KG1 (cell line): ENCODE data around the gene CLIC5.

Source experiments
- DNase-seq: peaks from one replicate; lab custom pipeline; 2025; lab: John Stamatoyannopoulos, UW

CLIC5 gene

GRCh38 chr6:45892196-45892595 is 123.5 kb downstream of the CLIC5 start:
- DNase-seq = no peak

DNA sequence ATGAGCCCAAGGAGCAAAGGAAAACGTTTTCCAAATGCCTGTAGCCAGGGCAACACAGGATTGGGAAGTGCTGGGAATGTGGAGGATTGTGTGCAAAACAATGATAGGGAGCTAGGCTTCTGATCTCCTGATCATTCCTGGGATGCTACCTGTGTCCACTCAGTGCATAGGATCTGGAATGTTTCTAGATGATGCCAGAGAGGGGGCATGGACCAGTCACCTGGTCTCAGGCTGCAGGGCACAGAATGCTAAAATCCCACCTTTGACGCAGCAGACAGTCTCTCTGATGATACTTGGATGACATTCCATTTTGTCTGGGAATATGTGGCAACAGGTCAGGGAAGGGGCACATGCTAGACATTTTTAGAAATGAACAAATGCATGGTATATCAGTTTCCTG is 128.9 kb downstream of the CLIC5 start:
- DNase-seq = no peak

- DNase-seq = no peak
Observed at GRCh38 chr6:45884336-45884735, 131.3 kb downstream of the CLIC5 start.

- no peak for DNase-seq
Observed at GRCh38 chr6:45882671-45883070, 133.0 kb downstream of the CLIC5 start.

DNA sequence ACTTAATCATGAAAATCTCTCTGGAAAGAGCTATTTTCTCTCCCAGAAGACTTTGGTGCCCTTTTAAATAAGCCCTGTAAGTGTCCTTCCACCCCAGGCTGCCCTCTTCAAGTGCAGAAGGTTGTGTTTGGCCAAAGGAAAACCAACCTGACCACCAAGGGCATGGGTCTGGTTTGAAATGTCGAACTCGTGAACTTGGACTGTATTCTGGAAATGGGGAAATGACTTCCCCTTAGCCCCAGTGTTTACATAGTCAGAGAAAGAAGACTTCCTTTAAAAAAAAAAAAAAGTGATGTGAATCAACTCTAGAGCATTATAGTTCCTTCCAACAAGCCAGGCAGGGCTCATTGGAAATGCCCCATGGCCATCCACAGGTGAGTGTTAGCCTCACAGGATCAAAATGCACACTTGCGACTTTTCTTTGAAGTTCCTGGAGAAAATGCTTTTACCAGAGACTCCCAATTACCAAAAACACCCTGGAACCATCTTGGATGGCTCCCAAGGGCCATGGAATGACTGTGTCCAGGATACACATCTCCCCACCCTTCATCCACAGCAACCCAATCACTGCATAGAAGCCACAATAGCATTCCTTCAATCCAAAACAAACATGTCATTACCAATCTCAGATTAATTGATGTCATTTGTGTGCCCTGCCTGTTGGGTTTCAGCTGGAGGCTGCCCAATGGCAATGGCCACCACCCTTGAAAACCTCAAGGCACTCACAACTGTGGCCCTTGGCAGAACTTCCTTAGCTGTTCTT is 133.8 kb downstream of the CLIC5 start:
- DNase-seq = no peak

DNA sequence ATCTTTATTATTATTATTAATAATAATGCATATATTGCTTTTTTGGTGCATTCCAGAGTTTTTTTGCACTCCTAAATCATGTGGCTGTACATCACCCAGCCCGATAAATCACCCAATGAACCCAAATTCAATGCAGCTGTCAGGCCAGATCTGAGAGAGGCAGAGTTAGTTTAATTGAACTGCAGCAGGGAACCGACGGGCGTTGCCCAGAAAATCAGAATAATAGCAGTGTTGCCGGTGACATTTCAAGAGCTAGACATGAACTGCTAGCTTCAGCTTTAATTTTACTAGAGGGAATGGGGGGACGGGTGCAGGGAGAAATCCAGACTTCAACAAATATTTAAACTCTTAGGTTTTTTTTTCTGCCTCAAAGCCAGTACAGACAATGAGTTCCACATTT is 135.0 kb downstream of the CLIC5 start:
- no peak for DNase-seq

DNA sequence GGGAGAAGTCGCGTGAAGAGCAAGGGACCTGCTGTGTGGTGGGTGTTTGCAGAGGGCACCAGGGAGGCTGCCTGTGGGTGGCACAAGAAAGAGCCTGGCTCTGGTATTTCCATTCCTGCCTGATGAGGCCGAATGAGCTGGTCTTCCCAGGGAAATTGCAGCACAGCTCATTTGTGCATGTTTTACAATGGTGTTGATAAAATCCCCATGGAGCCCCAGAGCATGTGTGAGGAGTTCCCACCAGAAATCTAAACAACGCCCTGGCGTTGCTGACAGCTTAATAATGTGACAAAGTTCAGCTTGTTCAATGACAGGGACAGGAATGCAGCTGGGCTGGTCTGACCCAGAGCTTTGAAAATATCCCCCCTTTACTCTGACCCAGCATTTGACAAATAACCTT is 135.5 kb downstream of the CLIC5 start:
- no peak for DNase-seq

- no peak for DNase-seq
Observed at GRCh38 chr6:45877970-45878590, 137.6 kb downstream of the CLIC5 start.

- DNase-seq = no peak
Observed at GRCh38 chr6:45872827-45873365, 142.8 kb downstream of the CLIC5 start.

DNA sequence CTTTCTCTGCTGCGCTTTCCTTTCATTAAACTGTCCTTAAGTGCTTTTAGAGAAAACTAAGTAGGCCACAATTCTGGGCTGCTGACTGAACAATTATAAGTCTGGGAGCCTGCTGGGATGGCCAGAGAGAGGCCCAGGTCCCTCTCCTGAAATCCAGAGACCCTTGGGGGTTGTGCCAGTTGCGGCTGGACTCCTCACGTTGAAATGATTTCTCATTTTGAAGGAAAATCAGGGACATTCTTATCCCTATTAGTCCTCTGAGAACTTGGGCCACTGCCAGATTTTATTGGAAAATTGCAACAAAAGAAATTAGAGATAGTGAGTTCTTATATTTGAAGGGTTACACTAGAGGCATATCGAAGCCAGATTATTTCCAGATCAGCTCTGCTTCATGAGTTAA is 145.1 kb downstream of the CLIC5 start:
- DNase-seq = no peak

DNA sequence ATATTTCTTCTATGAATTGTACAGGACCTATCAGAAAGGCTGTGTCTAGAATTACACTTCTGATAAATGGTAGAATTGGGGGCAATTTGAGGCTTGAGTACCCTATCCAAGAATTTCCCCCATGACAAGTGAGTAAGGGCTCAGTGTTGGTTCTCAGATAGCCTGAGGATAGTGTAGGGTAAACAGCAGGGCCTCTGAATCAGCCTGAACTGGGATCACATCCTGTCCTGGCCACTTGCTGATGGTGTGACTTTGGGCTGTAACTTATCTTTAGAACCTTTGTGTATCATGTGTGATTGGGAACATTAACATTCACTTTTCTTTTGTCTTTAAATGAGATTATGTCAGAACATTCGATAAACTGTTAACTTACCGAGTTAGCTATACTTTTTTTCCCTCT is 151.0 kb downstream of the CLIC5 start:
- DNase-seq = no peak

GRCh38 chr6:45858691-45859090 is 157.0 kb downstream of the CLIC5 start:
- no peak for DNase-seq

- no peak for DNase-seq
Observed at GRCh38 chr6:45857827-45858226, 157.8 kb downstream of the CLIC5 start.

GRCh38 chr6:45855642-45856394 is 159.8 kb downstream of the CLIC5 start:
- DNase-seq = no peak

- no peak for DNase-seq
Observed at GRCh38 chr6:45854149-45854742, 161.4 kb downstream of the CLIC5 start.

GRCh38 chr6:45851034-45851400 is 164.6 kb downstream of the CLIC5 start:
- DNase-seq = no peak

DNA sequence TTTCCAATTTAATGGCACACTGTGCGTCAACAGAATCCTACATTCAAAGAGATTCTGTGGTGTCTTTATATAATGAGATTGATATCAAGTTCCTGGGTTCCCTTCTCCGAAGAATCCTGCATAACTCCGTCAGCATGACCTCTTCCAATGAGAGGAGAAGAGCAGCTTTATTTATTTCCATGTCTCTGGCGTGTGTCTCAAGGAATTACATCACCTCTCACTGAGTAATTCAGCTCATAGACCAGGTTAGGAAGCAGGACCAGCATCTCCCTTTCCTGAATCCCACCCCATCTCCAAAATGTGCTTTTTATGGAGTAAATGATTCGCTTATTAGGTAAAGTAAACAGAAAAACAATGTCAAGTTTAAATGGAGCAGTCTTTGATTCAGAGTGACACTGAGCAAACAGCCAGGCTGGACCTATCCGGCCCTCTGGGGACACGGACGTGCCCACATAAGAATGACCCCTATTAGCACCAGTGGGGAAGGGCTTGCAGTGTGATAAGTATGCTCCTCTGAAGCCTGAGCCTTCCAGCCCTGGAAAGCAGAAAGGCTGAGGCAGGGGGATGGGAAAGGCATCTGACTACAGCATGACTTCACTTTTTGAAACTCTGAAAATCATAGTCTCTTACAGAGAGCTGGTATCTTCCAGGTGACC is 165.2 kb downstream of the CLIC5 start:
- no peak for DNase-seq

DNA sequence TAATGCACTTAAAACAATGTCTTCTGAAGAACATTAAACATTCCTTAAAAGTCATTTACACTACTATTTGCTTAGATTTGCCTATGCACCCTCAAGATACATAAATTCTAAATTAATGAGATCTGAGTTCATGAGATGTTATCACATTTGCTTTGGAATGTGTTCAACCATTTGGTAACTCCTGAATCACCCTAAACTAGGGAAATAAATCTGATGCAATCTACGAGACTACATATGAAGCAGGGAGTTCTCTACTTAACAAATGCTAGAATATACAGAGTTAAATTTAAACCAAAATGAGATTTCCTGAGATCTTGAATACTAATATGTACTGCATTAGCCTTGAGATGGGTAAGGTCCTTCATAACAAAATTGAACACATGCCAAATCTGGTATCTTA is 170.1 kb downstream of the CLIC5 start:
- no peak for DNase-seq

GRCh38 chr6:45844986-45845385 is 170.7 kb downstream of the CLIC5 start:
- DNase-seq = no peak

- no peak for DNase-seq
Observed at GRCh38 chr6:45843848-45844521, 171.7 kb downstream of the CLIC5 start.

DNA sequence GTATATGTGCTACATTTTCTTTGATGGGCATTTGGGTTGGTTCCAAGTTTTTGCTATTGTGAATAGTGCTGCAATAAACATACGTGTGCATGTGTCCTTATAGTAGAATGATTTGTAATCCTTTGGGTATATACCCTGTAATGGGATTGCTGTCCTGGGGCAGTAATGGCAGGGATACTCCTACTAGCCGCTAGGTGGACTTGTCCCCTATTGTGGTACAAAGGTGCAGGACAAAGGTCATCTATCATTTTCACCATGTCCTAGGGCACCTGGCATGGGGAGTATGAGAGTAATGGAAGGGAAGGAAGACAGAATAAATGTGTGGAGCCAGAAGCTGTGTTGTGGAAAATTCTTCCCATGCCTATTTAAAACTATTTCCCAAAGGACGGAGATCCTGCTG is 174.6 kb downstream of the CLIC5 start:
- no peak for DNase-seq
